ENCODE data around the gene ATP6V1C2. TPM values are rescaled to one million over a fixed set of nuclear protein-coding genes. Genes with fewer than 3 reads are reported as not detected.

The ATP6V1C2 gene
- total and polyA plus RNA-seq, 2 experiments from 2014 or later, result 0.14 to 2.1 TPM

DNA sequence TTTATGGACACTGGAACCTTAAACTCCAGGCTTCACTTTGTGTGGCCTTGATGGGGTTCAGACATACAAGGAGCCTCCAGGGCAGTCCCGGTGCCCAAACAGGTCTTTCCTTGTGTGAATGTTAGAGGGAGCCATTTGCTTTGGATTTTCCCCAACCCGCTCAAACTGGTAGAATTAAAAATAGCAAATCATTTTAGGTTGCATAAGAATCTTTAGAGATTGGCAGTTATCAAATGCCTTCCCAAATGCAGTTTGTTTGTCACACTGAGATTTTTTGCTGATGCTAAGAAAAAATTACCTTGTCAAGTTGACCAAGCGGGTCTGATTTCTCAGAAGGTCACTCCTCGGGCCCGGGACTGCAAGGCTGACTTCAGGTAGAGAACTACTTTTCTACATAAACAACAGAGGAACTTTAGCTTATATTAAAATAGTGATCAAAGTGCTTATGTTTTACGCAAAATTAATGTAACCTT is 36.4 kb downstream of the ATP6V1C2 start:
- Mint-ChIP-seq H3K27me3 (ENCODE audit: insufficient read depth, low read depth, poor library complexity) (peaks cover 8% of the 10 kb centered on the region), H3K27ac (no peak overlapping the region), H3K9me3 (no peaks in the 10 kb centered on the region), H3K4me3 (no peak overlapping the region), H3K36me3 (ENCODE audit: low read depth) (no peaks in the 10 kb centered on the region), H3K4me1 (0 out of 3 replicates have a peak, but pooled peaks cover 1% of the 10 kb centered on the region)
- no peaks in the 10 kb centered on the region for H3K79me2 ChIP-seq (replicated peaks; ENCODE audit: insufficient read depth)
- no peak overlapping the region for H3K4me3 ChIP-seq
- no peak for DNase-seq (ENCODE audit: low spot score)
- H3K9me2 ChIP-seq (ENCODE audit: insufficient read depth), result no peaks in the 10 kb centered on the region
- ATAC-seq, result no peak
- no peaks in the 10 kb centered on the region for H3F3A ChIP-seq (replicated peaks; ENCODE audit: low read depth)
- no peak overlapping the region for H3K4me2 ChIP-seq
- 0 out of 2 replicates have a peak overlapping the region, but pooled peaks have one; percentile 52 for H2AFZ ChIP-seq
- no peaks in the 10 kb centered on the region for H3K36me3 ChIP-seq (ENCODE audit: insufficient read depth)
- no peaks in the 10 kb centered on the region for H3K27me3 ChIP-seq (ENCODE audit: insufficient read depth)
- no peaks in the 10 kb centered on the region for H3K4me1 ChIP-seq (ENCODE audit: insufficient read depth)
- no peak for TF ChIP-seq STAT1 (IDR thresholded peaks at IDR 0.05; ENCODE audit: unreplicated experiment)
- no peak for TF ChIP-seq NANOG (IDR thresholded peaks at IDR 0.05; ENCODE audit: borderline replicate concordance)
- TF ChIP-seq, protein P1, sequence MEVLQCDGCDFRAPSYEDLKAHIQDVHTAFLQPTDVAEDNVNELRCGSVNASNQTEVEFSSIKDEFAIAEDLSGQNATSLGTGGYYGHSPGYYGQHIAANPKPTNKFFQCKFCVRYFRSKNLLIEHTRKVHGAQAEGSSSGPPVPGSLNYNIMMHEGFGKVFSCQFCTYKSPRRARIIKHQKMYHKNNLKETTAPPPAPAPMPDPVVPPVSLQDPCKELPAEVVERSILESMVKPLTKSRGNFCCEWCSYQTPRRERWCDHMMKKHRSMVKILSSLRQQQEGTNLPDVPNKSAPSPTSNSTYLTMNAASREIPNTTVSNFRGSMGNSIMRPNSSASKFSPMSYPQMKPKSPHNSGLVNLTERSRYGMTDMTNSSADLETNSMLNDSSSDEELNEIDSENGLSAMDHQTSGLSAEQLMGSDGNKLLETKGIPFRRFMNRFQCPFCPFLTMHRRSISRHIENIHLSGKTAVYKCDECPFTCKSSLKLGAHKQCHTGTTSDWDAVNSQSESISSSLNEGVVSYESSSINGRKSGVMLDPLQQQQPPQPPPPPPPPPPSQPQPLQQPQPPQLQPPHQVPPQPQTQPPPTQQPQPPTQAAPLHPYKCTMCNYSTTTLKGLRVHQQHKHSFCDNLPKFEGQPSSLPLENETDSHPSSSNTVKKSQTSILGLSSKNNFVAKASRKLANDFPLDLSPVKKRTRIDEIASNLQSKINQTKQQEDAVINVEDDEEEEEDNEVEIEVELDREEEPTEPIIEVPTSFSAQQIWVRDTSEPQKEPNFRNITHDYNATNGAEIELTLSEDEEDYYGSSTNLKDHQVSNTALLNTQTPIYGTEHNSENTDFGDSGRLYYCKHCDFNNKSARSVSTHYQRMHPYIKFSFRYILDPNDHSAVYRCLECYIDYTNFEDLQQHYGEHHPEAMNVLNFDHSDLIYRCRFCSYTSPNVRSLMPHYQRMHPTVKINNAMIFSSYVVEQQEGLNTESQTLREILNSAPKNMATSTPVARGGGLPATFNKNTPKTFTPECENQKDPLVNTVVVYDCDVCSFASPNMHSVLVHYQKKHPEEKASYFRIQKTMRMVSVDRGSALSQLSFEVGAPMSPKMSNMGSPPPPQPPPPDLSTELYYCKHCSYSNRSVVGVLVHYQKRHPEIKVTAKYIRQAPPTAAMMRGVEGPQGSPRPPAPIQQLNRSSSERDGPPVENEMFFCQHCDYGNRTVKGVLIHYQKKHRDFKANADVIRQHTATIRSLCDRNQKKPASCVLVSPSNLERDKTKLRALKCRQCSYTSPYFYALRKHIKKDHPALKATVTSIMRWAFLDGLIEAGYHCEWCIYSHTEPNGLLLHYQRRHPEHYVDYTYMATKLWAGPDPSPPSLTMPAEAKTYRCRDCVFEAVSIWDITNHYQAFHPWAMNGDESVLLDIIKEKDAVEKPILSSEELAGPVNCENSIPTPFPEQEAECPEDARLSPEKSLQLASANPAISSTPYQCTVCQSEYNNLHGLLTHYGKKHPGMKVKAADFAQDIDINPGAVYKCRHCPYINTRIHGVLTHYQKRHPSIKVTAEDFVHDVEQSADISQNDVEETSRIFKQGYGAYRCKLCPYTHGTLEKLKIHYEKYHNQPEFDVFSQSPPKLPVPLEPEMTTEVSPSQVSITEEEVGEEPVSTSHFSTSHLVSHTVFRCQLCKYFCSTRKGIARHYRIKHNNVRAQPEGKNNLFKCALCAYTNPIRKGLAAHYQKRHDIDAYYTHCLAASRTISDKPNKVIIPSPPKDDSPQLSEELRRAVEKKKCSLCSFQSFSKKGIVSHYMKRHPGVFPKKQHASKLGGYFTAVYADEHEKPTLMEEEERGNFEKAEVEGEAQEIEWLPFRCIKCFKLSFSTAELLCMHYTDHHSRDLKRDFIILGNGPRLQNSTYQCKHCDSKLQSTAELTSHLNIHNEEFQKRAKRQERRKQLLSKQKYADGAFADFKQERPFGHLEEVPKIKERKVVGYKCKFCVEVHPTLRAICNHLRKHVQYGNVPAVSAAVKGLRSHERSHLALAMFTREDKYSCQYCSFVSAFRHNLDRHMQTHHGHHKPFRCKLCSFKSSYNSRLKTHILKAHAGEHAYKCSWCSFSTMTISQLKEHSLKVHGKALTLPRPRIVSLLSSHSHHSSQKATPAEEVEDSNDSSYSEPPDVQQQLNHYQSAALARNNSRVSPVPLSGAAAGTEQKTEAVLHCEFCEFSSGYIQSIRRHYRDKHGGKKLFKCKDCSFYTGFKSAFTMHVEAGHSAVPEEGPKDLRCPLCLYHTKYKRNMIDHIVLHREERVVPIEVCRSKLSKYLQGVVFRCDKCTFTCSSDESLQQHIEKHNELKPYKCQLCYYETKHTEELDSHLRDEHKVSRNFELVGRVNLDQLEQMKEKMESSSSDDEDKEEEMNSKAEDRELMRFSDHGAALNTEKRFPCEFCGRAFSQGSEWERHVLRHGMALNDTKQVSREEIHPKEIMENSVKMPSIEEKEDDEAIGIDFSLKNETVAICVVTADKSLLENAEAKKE (CRISPR knock-in tag; IDR thresholded peaks at IDR 0.05), result no peak
- TF ChIP-seq, protein P2, sequence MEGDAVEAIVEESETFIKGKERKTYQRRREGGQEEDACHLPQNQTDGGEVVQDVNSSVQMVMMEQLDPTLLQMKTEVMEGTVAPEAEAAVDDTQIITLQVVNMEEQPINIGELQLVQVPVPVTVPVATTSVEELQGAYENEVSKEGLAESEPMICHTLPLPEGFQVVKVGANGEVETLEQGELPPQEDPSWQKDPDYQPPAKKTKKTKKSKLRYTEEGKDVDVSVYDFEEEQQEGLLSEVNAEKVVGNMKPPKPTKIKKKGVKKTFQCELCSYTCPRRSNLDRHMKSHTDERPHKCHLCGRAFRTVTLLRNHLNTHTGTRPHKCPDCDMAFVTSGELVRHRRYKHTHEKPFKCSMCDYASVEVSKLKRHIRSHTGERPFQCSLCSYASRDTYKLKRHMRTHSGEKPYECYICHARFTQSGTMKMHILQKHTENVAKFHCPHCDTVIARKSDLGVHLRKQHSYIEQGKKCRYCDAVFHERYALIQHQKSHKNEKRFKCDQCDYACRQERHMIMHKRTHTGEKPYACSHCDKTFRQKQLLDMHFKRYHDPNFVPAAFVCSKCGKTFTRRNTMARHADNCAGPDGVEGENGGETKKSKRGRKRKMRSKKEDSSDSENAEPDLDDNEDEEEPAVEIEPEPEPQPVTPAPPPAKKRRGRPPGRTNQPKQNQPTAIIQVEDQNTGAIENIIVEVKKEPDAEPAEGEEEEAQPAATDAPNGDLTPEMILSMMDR (conservative IDR thresholded peaks at IDR 0.05; ENCODE audit: low read depth in 2 of 2), result no peak
- no peak for TF ChIP-seq EZH2phosphoT487 (IDR thresholded peaks at IDR 0.05; ENCODE audit: unreplicated experiment)
- TF ChIP-seq POLR2AphosphoS5 (IDR thresholded peaks at IDR 0.05; ENCODE audit: low read depth), result no peak
- no peak for TF ChIP-seq JUNB (IDR thresholded peaks at IDR 0.05; ENCODE audit: unreplicated experiment)
- no peak for TF ChIP-seq CREB1 (CRISPR knock-in tag; IDR thresholded peaks at IDR 0.05; ENCODE audit: low read depth)
- no peak for TF ChIP-seq EZH2 (IDR thresholded peaks at IDR 0.05; ENCODE audit: low read depth, unreplicated experiment)
- TF ChIP-seq ZNF331 (CRISPR knock-in tag; IDR thresholded peaks at IDR 0.05; ENCODE audit: low read depth), result no peak
- TF ChIP-seq, protein P3, sequence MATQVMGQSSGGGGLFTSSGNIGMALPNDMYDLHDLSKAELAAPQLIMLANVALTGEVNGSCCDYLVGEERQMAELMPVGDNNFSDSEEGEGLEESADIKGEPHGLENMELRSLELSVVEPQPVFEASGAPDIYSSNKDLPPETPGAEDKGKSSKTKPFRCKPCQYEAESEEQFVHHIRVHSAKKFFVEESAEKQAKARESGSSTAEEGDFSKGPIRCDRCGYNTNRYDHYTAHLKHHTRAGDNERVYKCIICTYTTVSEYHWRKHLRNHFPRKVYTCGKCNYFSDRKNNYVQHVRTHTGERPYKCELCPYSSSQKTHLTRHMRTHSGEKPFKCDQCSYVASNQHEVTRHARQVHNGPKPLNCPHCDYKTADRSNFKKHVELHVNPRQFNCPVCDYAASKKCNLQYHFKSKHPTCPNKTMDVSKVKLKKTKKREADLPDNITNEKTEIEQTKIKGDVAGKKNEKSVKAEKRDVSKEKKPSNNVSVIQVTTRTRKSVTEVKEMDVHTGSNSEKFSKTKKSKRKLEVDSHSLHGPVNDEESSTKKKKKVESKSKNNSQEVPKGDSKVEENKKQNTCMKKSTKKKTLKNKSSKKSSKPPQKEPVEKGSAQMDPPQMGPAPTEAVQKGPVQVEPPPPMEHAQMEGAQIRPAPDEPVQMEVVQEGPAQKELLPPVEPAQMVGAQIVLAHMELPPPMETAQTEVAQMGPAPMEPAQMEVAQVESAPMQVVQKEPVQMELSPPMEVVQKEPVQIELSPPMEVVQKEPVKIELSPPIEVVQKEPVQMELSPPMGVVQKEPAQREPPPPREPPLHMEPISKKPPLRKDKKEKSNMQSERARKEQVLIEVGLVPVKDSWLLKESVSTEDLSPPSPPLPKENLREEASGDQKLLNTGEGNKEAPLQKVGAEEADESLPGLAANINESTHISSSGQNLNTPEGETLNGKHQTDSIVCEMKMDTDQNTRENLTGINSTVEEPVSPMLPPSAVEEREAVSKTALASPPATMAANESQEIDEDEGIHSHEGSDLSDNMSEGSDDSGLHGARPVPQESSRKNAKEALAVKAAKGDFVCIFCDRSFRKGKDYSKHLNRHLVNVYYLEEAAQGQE (IDR thresholded peaks at IDR 0.05; ENCODE audit: unreplicated experiment), result no peak
- no peak for TF ChIP-seq ZNF114 (CRISPR knock-in tag; IDR thresholded peaks at IDR 0.05)
- H3K27ac ChIP-seq (ENCODE audit: low read depth), result no peak overlapping the region
- no peaks in the 10 kb centered on the region; the same call in 1 of the 2 replicates for H4K20me1 ChIP-seq (replicated peaks; ENCODE audit: insufficient read depth)
